B cell (primary cell): ENCODE measurements around the gene MEIS2. TPM values are rescaled to one million over a fixed set of nuclear protein-coding genes. Genes with fewer than 3 reads are reported as not detected.

Experiments used
- ATAC-seq: fragments of 200-7000 bp; cut with Tn5 transposase; one replicate; pipeline ENCODE4 v1.10.0; 2021; ENCODE audit warnings: low read depth, mild to moderate bottlenecking, moderate number of reproducible peaks, moderate library complexity
- CTCF ChIA-PET: fragments of 350-600 bp; sonication (Branson Sonifier 250); formaldehyde crosslinking; loops from one replicate; lab custom pipeline; 2021; ENCODE audit warnings: antibody characterized with exemption, inconsistent platforms; lab: Charles Lee
- POLR2A ChIA-PET: fragments of 350-600 bp; sonication (Branson Sonifier 250); formaldehyde crosslinking; loops from one replicate; lab custom pipeline; 2021; ENCODE audit warnings: antibody characterized with exemption; lab: Charles Lee
- DNase-seq: peaks from one replicate; pipeline ENCODE4 v3.0.0; 2013
- H2AFZ ChIP-seq: 2 replicates; pipeline ENCODE4 v1.6.1; 2012; ENCODE audit warnings: mild to moderate bottlenecking, low read depth, low read length; ENCODE audit not compliant: insufficient read depth, poor library complexity, severe bottlenecking
- H3K27ac ChIP-seq, 2 donors: 1 replicate in 1 of 2; 2 replicates in 1 of 2; pipeline ENCODE4 v1.5.1; 2012 to 2013; ENCODE audit warnings: low read length in 2 of 2, mild to moderate bottlenecking in 2 of 2, moderate library complexity in 1 of 2
- H3K27me3 ChIP-seq, 4 experiments: fragments of 200-600 bp in 1 of 4; sonication (generic) in 1 of 4; replicated peaks in 1 of 4; 1 replicate in 2 of 4; 2 replicates in 2 of 4; pipeline versions ENCODE4 v1.6.1 to v1.7.0; 2013 to 2016; ENCODE audit warnings: low read length in 3 of 4, mild to moderate bottlenecking in 2 of 4, mixed read lengths in 1 of 4, moderate library complexity in 1 of 4; ENCODE audit not compliant: insufficient read depth in 4 of 4, control insufficient read depth in 3 of 4; ENCODE audit errors: control extremely low read depth in 1 of 4
- H3K36me3 ChIP-seq, 2 experiments: replicated peaks in 1 of 2; 1 replicate in 1 of 2; 2 replicates in 1 of 2; pipeline versions ENCODE4 v1.6.1 to v1.7.1; 2013; ENCODE audit warnings: low read length in 1 of 2; ENCODE audit not compliant: insufficient read depth in 2 of 2, control insufficient read depth in 1 of 2; ENCODE audit errors: control extremely low read depth in 1 of 2, extremely low read depth in 1 of 2
- H3K4me1 ChIP-seq, 2 donors: fragments of 200-600 bp in 1 of 2; sonication (generic) in 1 of 2; 1 replicate in 1 of 2; 2 replicates in 1 of 2; pipeline versions ENCODE4 v1.5.1 to v1.6.1; 2013 to 2017; ENCODE audit warnings: low read length in 2 of 2; ENCODE audit not compliant: control insufficient read depth in 2 of 2, insufficient read depth in 2 of 2
- H3K4me2 ChIP-seq: replicated peaks from 2 replicates; pipeline ENCODE3; 2012; ENCODE audit warnings: mild to moderate bottlenecking, low read depth, low read length; ENCODE audit not compliant: poor library complexity, severe bottlenecking
- H3K4me3 ChIP-seq, 5 experiments: fragments of 200-600 bp in 1 of 5; sonication (generic) in 1 of 5; 1 replicate in 3 of 5; 2 replicates in 2 of 5; pipeline versions ENCODE4 v1.5.1 to v1.7.0; 2011 to 2016; ENCODE audit warnings: low read length in 4 of 5, mild to moderate bottlenecking in 4 of 5, low read depth in 2 of 5, control low read depth in 1 of 5, moderate library complexity in 1 of 5; ENCODE audit not compliant: insufficient read depth in 1 of 5; ENCODE audit errors: control extremely low read depth in 1 of 5, extremely low read depth in 1 of 5
- H3K79me2 ChIP-seq: fragments of 200-600 bp; sonication (generic); one replicate; pipeline ENCODE4 v1.6.0; 2016; ENCODE audit warnings: low read length; ENCODE audit not compliant: control insufficient read depth, insufficient read depth
- H3K9ac ChIP-seq: fragments of 200-600 bp; sonication (generic); 2 replicates; pipeline ENCODE4 v1.6.1; 2017; ENCODE audit warnings: mild to moderate bottlenecking, low read length, moderate library complexity
- H3K9me3 ChIP-seq, 3 donors: one replicate each; pipeline versions ENCODE4 v1.6.1 to v1.7.1; 2013; ENCODE audit warnings: low read length in 2 of 3; ENCODE audit not compliant: control insufficient read depth in 2 of 3, insufficient read depth in 1 of 3; ENCODE audit errors: control extremely low read depth in 1 of 3
- H4K20me1 ChIP-seq: 2 replicates; pipeline ENCODE4 v1.6.0; 2012; ENCODE audit warnings: mild to moderate bottlenecking, low read length; ENCODE audit not compliant: insufficient read depth, control insufficient read depth, poor library complexity, severe bottlenecking
- H3K27ac Mint-ChIP-seq: one replicate; pipeline ENCODE4 v1.8.0; 2021; ENCODE audit warnings: mixed read lengths
- H3K27me3 Mint-ChIP-seq: one replicate; pipeline ENCODE4 v1.8.0; 2021; ENCODE audit warnings: mixed read lengths
- H3K4me1 Mint-ChIP-seq: one replicate; pipeline ENCODE4 v1.8.0; 2021; ENCODE audit warnings: mixed read lengths
- H3K4me3 Mint-ChIP-seq: one replicate; pipeline ENCODE4 v1.8.0; 2021; ENCODE audit warnings: mixed read lengths
- H3K9me3 Mint-ChIP-seq: one replicate; pipeline ENCODE4 v1.8.0; 2022; ENCODE audit warnings: mixed read lengths; ENCODE audit not compliant: insufficient read depth
- CTCF ChIP-seq: fragments of 200-600 bp; IDR thresholded peaks from one replicate; pipeline ENCODE4 v1.8.0; 2022; ENCODE audit warnings: antibody characterized with exemption, mild to moderate bottlenecking
- EZH2 ChIP-seq: IDR thresholded peaks from 2 replicates; pipeline ENCODE4 v1.6.1; 2012; ENCODE audit warnings: borderline replicate concordance, low read depth, mild to moderate bottlenecking, moderate library complexity, low read length; ENCODE audit not compliant: insufficient read depth, poor library complexity, severe bottlenecking
- WGBS: methylation state at CpG from one replicate; pipeline ENCODE4 v1.1.5; 2013; ENCODE audit warnings: missing lambda C conversion rate; ENCODE audit not compliant: insufficient coverage; 5-methylcytosine and 5-hydroxymethylcytosine counted together
- intact Hi-C: fragments of 100-400 bp; cut with micrococcal nuclease; formaldehyde crosslinking; loops from one replicate; pipeline ENCODE4 v1.10.0; 2022
- polyA plus RNA-seq: library from polyadenylated mRNA; depleted of rRNA; stranded (reverse); fragments of >200 nt; gene quantifications from 2 replicates; pipeline ENCODE4 v1.2.3, GENCODE V29; 2012
- total RNA-seq, 2 donors: library from RNA; stranded (reverse); fragments of 120-200 nt in 1 of 2; gene quantifications; 1 replicate in 1 of 2; 2 replicates in 1 of 2; pipeline versions ENCODE4 v1.2.3 to v1.2.4, GENCODE V29; 2013 to 2022

The MEIS2 gene
- total and polyA plus RNA-seq, 2 donors (not counting 1 experiment from before 2014, with no cell fraction given), result 0.22 TPM; not detected in 1

DNA sequence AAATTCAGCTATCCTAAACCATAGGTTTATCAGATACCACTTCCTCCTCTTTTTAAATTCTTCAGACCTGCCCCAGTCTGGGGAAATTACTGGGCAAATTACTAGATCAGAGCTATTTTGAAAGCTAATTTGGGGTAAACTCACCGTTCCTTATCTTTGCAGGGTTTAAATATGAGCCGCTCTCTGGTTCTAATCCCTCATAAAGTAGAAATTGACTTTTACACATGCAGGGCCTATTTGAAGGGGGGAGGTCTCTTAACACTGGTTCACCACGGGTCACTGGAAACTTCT, 11.0 kb upstream of the MEIS2 start:
- Histone ChIP-seq H2AFZ (peak overlapping the region; percentile 32), H3K79me2 (no peaks in the 10 kb centered on the region), H4K20me1 (no peaks in the 10 kb centered on the region), H3K4me1 (peaks cover 11 to 24% of the 10 kb centered on the region in 2 donors), H3K9me3 (peaks cover 2 to 21% (median 4%) of the 10 kb centered on the region in 3 donors), H3K9ac (no peak overlapping the region), H3K4me2 (peak overlapping the region; percentile 43), H3K36me3 (no peaks in the 10 kb centered on the region), H3K27ac (no peak overlapping the region), H3K4me3 (no peak overlapping the region), H3K27me3 (peaks cover 0 to 69% (median 64%) of the 10 kb centered on the region in 4 experiments)
- H3K27me3 Mint-ChIP-seq, result peaks cover 85% of the 10 kb centered on the region
- no peak overlapping the region for H3K27ac Mint-ChIP-seq
- ChIA-PET POLR2A (no interaction called here), CTCF (interaction anchor here (0.6 kb wide), 1 partner anchor 228 kb away, joined by 3 read pairs; no protein-coding TSS in a partner anchor)
- H3K4me3 Mint-ChIP-seq, result peak overlapping the region; percentile 67
- WGBS, result no CpG with 5 or more reads among the region's 3 CpGs
- peaks cover 20% of the 10 kb centered on the region for H3K4me1 Mint-ChIP-seq
- TF ChIP-seq EZH2 (no peak), CTCF (no peak)
- H3K9me3 Mint-ChIP-seq, result peaks cover 3% of the 10 kb centered on the region
- intact Hi-C loops, result no loop called here
- ATAC-seq (no peak), DNase-seq (no peak)

GRCh38 chr15:37109872-37110572, 9.7 kb upstream of the MEIS2 start:
- H4K20me1 ChIP-seq, result no peaks in the 10 kb centered on the region
- H3K4me2 ChIP-seq, result peak overlapping the region; percentile 43
- peaks cover 0 to 77% (median 74%) of the 10 kb centered on the region in 4 experiments for H3K27me3 ChIP-seq
- peak overlapping the region; percentile 67 for H3K4me3 Mint-ChIP-seq
- intact Hi-C loops, result loop anchor here (5.0 kb wide), 1 partner anchor 228 kb away; no protein-coding TSS in a partner anchor
- H3K4me1 ChIP-seq, result peaks cover 11 to 24% of the 10 kb centered on the region in 2 donors
- H3K9me3 ChIP-seq, result peaks cover 0 to 17% (median 4%) of the 10 kb centered on the region in 3 donors
- DNase-seq (peak; percentile 14), ATAC-seq (no peak)
- no peak for TF ChIP-seq EZH2
- no peak for TF ChIP-seq CTCF
- no peak overlapping the region for H3K27ac ChIP-seq
- 11% methylated on average over 18 of the region's 27 CpGs for WGBS
- peak overlapping the region; percentile 41 for H3K9ac ChIP-seq
- H3K36me3 ChIP-seq, result no peaks in the 10 kb centered on the region
- no peak overlapping the region for H3K27ac Mint-ChIP-seq
- peaks cover 20% of the 10 kb centered on the region for H3K4me1 Mint-ChIP-seq
- no peak overlapping the region for H3K4me3 ChIP-seq
- H2AFZ ChIP-seq, result no peak overlapping the region
- CTCF ChIA-PET, result no interaction called here
- peaks cover 91% of the 10 kb centered on the region for H3K27me3 Mint-ChIP-seq
- H3K9me3 Mint-ChIP-seq, result no peaks in the 10 kb centered on the region
- POLR2A ChIA-PET, result no interaction called here
- no peaks in the 10 kb centered on the region for H3K79me2 ChIP-seq
